K562 (cell line): Measurements from ENCODE around the gene SHB. TPM values are rescaled to one million over a fixed set of nuclear protein-coding genes. Genes with fewer than 3 reads are reported as not detected.

Experiments
- BCLAF1 ChIP-seq, 2 experiments: fragments of 450-650 bp in 1 of 2; IDR thresholded peaks; 2 replicates each; pipeline ENCODE4 v1.6.1; 2011 to 2017; ENCODE audit warnings: low read depth in 2 of 2, antibody characterized with exemption in 1 of 2, borderline replicate concordance in 1 of 2, low read length in 1 of 2, mild to moderate bottlenecking in 1 of 2, mixed read lengths in 1 of 2; ENCODE audit not compliant: control insufficient read depth in 1 of 2
- CBX1 ChIP-seq: sonication (generic); IDR thresholded peaks from 2 replicates; pipeline ENCODE4 v1.6.1; 2016; ENCODE audit warnings: antibody characterized with exemption, low read depth, mild to moderate bottlenecking
- CREM ChIP-seq: IDR thresholded peaks from 2 replicates; pipeline ENCODE4 v1.6.1; 2014; ENCODE audit warnings: antibody characterized with exemption, low read depth
- CTBP1 ChIP-seq: fragments of 450-650 bp; IDR thresholded peaks from 2 replicates; pipeline ENCODE4 v1.6.1; 2016; ENCODE audit warnings: borderline replicate concordance
- ERF ChIP-seq: fragments of 450-650 bp; formaldehyde crosslinking; IDR thresholded peaks from 2 replicates; pipeline ENCODE4 v1.4.0; 2020; ENCODE audit warnings: mild to moderate bottlenecking, mixed read lengths
- FOXP1 ChIP-seq: sonication (generic); formaldehyde crosslinking; IDR thresholded peaks from 2 replicates; pipeline ENCODE4 v1.8.0; 2022; ENCODE audit warnings: mild to moderate bottlenecking, missing genetic modification reagents
- KDM2B ChIP-seq: fragments of 250-450 bp; sonication (Bioruptor Pico); IDR thresholded peaks from 2 replicates; pipeline ENCODE4 v1.8.0; 2021; ENCODE audit warnings: mild to moderate bottlenecking, moderate library complexity
- NONO ChIP-seq, 2 experiments: fragments of 200-400 bp in 1 of 2; fragments of 450-650 bp in 1 of 2; formaldehyde crosslinking in 1 of 2; IDR thresholded peaks; 2 replicates each; pipeline ENCODE4 v1.6.1; 2017; ENCODE audit warnings: low read depth in 2 of 2, mild to moderate bottlenecking in 2 of 2, moderate library complexity in 2 of 2, low read length in 1 of 2
- RAD21 ChIP-seq, 2 experiments: fragments of 250-450 bp in 1 of 2; fragments of 450-650 bp in 1 of 2; sonication (Bioruptor Pico) in 1 of 2; formaldehyde crosslinking in 1 of 2; IDR thresholded peaks in 1 of 2; conservative IDR thresholded peaks in 1 of 2; 2 replicates each; pipeline versions ENCODE4 v1.4.0 to v1.8.0; 2020 to 2022; ENCODE audit warnings: mild to moderate bottlenecking in 2 of 2, moderate library complexity in 1 of 2
- RB1 ChIP-seq: fragments of 450-650 bp; IDR thresholded peaks from 2 replicates; pipeline ENCODE4 v1.6.1; 2017; ENCODE audit warnings: low read depth, mild to moderate bottlenecking
- RBM25 ChIP-seq: fragments of 200-400 bp; formaldehyde crosslinking; IDR thresholded peaks from 2 replicates; pipeline ENCODE4 v1.6.1; 2018; ENCODE audit warnings: low read length, low read depth, moderate library complexity; ENCODE audit not compliant: severe bottlenecking
- ZNF140 ChIP-seq: fragments of 250-450 bp; sonication (Bioruptor Pico); IDR thresholded peaks from 2 replicates; pipeline ENCODE4 v1.8.0; 2021; ENCODE audit warnings: moderate library complexity, mild to moderate bottlenecking, inconsistent platforms
- ZZZ3 ChIP-seq: fragments of 450-650 bp; IDR thresholded peaks from 2 replicates; pipeline ENCODE4 v1.6.1; 2016; ENCODE audit warnings: antibody characterized with exemption, mild to moderate bottlenecking, moderate library complexity
- polyA plus RNA-seq, 8 experiments: library from polyadenylated mRNA; depleted of rRNA in 4 of 8; stranded (reverse) in 5 of 8; unstranded in 3 of 8; fragments of >200 nt; fragmentation: Nextera tagmentation in 2 of 8; fragmentation: Illumina TruSeq in 1 of 8; extraction: Ambion mirVana in 2 of 8; extraction: Trizol in 1 of 8; gene quantifications; 2 replicates each; pipeline versions ENCODE4 v1.2.1 to v1.2.3, GENCODE V29; 2011 to 2014; ENCODE audit warnings: inconsistent platforms in 1 of 8, missing spikeins in 1 of 8
- total RNA-seq, 7 experiments: library from RNA; depleted of rRNA in 6 of 7; stranded (reverse); fragments of >200 nt in 6 of 7; fragmentation: Illumina TruSeq in 2 of 7; extraction: Trizol in 2 of 7; gene quantifications; 2 replicates each; pipeline versions ENCODE4 v1.2.1 to v1.2.3, GENCODE V29; 2011 to 2021; ENCODE audit warnings: low replicate concordance in 1 of 7
- TF ChIP-seq, protein P1 (sequence below): fragments of 250-450 bp; sonication (Bioruptor Pico); IDR thresholded peaks from 2 replicates; pipeline ENCODE4 v1.4.0; 2020; ENCODE audit warnings: borderline replicate concordance
- TF ChIP-seq, protein P2 (sequence below): IDR thresholded peaks from 2 replicates; pipeline ENCODE4 v1.6.1; 2011; ENCODE audit warnings: borderline replicate concordance, low read depth, mild to moderate bottlenecking, moderate library complexity, low read length; ENCODE audit not compliant: insufficient read depth, poor library complexity, severe bottlenecking
- TF ChIP-seq, protein P3 (sequence below), 3 experiments: IDR thresholded peaks in 2 of 3; conservative IDR thresholded peaks in 1 of 3; 2 replicates each; pipeline ENCODE4 v1.5.1; 2011 to 2012; ENCODE audit warnings: low read length in 3 of 3, mild to moderate bottlenecking in 3 of 3, control low read depth in 2 of 3, improper control_type of control experiment in 1 of 3, inconsistent platforms in 1 of 3, low read depth in 1 of 3, mixed read lengths in 1 of 3, moderate library complexity in 1 of 3; ENCODE audit not compliant: insufficient read depth in 2 of 3

SHB gene
- total and polyA plus RNA-seq, 9 of the 15 experiments (the other 6 are each of a cell fraction or from before 2014, with no cell fraction given), result 0.78 to 16.0 (median 5.3) TPM

DNA sequence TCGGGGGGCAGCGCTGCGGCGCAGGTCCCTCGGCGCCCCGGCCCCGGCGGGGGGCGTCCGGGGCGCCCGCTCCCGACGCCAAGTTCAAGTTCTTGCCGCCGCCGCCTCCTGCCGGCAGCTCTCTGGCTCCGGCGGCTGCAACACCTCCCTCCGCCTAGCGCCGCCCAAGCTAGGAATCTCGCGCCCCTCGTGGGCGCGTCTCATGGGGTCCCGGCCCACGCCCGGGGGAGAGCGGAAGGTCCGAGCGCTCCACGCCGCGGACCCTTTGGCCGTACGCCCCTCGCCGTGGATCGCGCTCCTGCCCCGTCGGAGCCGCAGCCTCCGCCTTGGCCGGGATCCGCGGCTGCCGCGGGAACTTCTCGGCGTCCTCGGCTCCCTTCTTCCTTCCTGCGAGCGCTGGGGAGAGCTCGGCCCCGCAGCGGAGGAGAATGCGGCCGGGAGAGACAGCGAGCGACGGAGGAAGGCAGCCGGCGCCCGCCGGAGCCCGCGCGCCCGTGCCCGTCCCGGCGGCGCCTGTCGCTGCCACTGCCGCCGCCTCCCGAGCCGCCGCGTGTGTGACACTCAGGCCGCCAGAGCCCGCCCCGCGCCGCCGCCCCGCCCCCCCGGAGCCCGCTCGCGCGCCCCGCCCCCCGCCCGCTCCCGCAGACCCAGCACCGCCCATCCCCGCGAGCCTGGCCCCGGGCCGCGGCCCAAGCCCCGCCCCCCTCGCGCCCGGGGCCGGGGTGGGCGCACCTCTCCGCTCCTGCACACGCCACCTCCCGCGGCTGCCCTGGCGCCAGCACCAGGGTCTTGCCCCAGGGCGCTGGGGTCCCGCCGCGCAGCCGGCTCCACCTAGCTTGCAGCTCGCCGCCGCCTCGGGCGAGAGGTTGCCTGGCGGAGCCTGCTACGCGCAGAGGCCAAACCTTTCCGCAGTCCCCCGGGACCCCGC, at the start of gene SHB (continued):
- no peak for TF ChIP-seq BCLAF1 (IDR thresholded peaks at IDR 0.05; ENCODE audit: borderline replicate concordance in 1 of 2, control insufficient read depth in 1 of 2, low read depth in 2 of 2, low read length in 1 of 2)
- no peak for TF ChIP-seq ZZZ3
- TF ChIP-seq, protein P1, sequence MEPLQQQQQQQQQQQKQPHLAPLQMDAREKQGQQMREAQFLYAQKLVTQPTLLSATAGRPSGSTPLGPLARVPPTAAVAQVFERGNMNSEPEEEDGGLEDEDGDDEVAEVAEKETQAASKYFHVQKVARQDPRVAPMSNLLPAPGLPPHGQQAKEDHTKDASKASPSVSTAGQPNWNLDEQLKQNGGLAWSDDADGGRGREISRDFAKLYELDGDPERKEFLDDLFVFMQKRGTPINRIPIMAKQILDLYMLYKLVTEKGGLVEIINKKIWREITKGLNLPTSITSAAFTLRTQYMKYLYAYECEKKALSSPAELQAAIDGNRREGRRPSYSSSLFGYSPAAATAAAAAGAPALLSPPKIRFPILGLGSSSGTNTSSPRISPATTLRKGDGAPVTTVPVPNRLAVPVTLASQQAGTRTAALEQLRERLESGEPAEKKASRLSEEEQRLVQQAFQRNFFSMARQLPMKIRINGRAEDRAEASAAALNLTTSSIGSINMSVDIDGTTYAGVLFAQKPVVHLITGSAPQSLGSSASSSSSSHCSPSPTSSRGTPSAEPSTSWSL (CRISPR knock-in tag), result 0 out of 2 replicates have a peak, but pooled peaks have one; percentile 60
- TF ChIP-seq NONO (IDR thresholded peaks at IDR 0.05; ENCODE audit: low read depth in 2 of 2, low read length in 1 of 2), result peak in 1 of 2 experiments; percentile 97; a peak in 2 of 4 replicates
- peak; percentile 38; the same call in 1 of the 2 replicates for TF ChIP-seq CTBP1
- TF ChIP-seq RAD21 (CRISPR knock-in tag; conservative IDR thresholded peaks at IDR 0.05 in 1 of 2, IDR thresholded peaks at IDR 0.05 in 1 of 2), result peak; percentile 59 to 75
- TF ChIP-seq, protein P2, sequence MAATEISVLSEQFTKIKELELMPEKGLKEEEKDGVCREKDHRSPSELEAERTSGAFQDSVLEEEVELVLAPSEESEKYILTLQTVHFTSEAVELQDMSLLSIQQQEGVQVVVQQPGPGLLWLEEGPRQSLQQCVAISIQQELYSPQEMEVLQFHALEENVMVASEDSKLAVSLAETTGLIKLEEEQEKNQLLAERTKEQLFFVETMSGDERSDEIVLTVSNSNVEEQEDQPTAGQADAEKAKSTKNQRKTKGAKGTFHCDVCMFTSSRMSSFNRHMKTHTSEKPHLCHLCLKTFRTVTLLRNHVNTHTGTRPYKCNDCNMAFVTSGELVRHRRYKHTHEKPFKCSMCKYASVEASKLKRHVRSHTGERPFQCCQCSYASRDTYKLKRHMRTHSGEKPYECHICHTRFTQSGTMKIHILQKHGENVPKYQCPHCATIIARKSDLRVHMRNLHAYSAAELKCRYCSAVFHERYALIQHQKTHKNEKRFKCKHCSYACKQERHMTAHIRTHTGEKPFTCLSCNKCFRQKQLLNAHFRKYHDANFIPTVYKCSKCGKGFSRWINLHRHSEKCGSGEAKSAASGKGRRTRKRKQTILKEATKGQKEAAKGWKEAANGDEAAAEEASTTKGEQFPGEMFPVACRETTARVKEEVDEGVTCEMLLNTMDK, result peak; percentile 56
- 0 out of 2 replicates have a peak, but pooled peaks have one; percentile 36 for TF ChIP-seq ERF (CRISPR knock-in tag)
- peak; percentile 19; the same call in 1 of the 2 replicates for TF ChIP-seq CREM
- TF ChIP-seq FOXP1 (CRISPR knock-in tag), result peak; percentile 15; the same call in 1 of the 2 replicates
- TF ChIP-seq, protein P3, sequence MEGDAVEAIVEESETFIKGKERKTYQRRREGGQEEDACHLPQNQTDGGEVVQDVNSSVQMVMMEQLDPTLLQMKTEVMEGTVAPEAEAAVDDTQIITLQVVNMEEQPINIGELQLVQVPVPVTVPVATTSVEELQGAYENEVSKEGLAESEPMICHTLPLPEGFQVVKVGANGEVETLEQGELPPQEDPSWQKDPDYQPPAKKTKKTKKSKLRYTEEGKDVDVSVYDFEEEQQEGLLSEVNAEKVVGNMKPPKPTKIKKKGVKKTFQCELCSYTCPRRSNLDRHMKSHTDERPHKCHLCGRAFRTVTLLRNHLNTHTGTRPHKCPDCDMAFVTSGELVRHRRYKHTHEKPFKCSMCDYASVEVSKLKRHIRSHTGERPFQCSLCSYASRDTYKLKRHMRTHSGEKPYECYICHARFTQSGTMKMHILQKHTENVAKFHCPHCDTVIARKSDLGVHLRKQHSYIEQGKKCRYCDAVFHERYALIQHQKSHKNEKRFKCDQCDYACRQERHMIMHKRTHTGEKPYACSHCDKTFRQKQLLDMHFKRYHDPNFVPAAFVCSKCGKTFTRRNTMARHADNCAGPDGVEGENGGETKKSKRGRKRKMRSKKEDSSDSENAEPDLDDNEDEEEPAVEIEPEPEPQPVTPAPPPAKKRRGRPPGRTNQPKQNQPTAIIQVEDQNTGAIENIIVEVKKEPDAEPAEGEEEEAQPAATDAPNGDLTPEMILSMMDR (IDR thresholded peaks at IDR 0.05 in 2 of 3, conservative IDR thresholded peaks at IDR 0.05 in 1 of 3; ENCODE audit: insufficient read depth in 2 of 3, low read depth in 1 of 3, low read length in 3 of 3), result peak; percentile 53 to 88 (median 69); a peak in 5 of 6 replicates
- peak; percentile 91 for TF ChIP-seq KDM2B (CRISPR knock-in tag)
- TF ChIP-seq ZNF140 (CRISPR knock-in tag), result no peak
- TF ChIP-seq RB1, result peak; percentile 68
- TF ChIP-seq RBM25, result peak; percentile 8
- TF ChIP-seq CBX1, result peak; percentile 64; the same call in 1 of the 2 replicates
